Central memory CD8-positive, alpha-beta T cell (primary cell): ENCODE data around the gene DDX6.
"Not testable (repeated sequence)": the region's sequence is repeated elsewhere in the genome, so short reads cannot be mapped to it uniquely, and the experiment has no call there.

Source experiments
- ATAC-seq: fragments of 150-1000 bp; cut with Tn5 transposase; replicated peaks from 2 replicates; pipeline ENCODE4 v1.10.0; 2022; ENCODE audit warnings: mild to moderate bottlenecking, moderate FRiP score, moderate number of reproducible peaks; ENCODE audit not compliant: poor library complexity, severe bottlenecking; ENCODE audit errors: extremely low read depth
- DNase-seq, 2 donors: peaks; one replicate each; pipeline ENCODE4 v3.0.0; 2021; ENCODE audit warnings: low spot score in 2 of 2
- H3K27ac Mint-ChIP-seq: one replicate; pipeline ENCODE4 v1.8.0; 2022; ENCODE audit warnings: low read depth, mild to moderate bottlenecking, moderate library complexity, mixed read lengths
- H3K27me3 Mint-ChIP-seq: one replicate; pipeline ENCODE4 v1.8.0; 2022; ENCODE audit warnings: mixed read lengths
- H3K36me3 Mint-ChIP-seq: one replicate; pipeline ENCODE4 v1.8.0; 2022; ENCODE audit warnings: mild to moderate bottlenecking, moderate library complexity, mixed read lengths; ENCODE audit not compliant: insufficient read depth
- H3K4me1 Mint-ChIP-seq: one replicate; pipeline ENCODE4 v1.8.0; 2022; ENCODE audit warnings: mixed read lengths
- H3K4me3 Mint-ChIP-seq: one replicate; pipeline ENCODE4 v1.8.0; 2022; ENCODE audit warnings: mild to moderate bottlenecking, moderate library complexity, mixed read lengths
- H3K9me3 Mint-ChIP-seq: one replicate; pipeline ENCODE4 v1.8.0; 2022; ENCODE audit warnings: mixed read lengths

DDX6 gene

GRCh38 chr11:118785362-118785761 lies 5.6 kb downstream of the DDX6 start:
- Mint-ChIP-seq H3K27me3 (no peaks in the 10 kb centered on the region), H3K9me3 (no peaks in the 10 kb centered on the region), H3K4me3 (peak overlapping the region; percentile 70), H3K36me3 (peaks cover 79% of the 10 kb centered on the region), H3K4me1 (peaks cover 41% of the 10 kb centered on the region), H3K27ac (no peak overlapping the region)
- DNase-seq (no peak), ATAC-seq (no peak)

GRCh38 chr11:118783724-118784495 lies 7.1 kb downstream of the DDX6 start:
- DNase-seq, result no peak
- Mint-ChIP-seq H3K9me3 (no peaks in the 10 kb centered on the region), H3K36me3 (peaks cover 81% of the 10 kb centered on the region), H3K27ac (peak overlapping the region; percentile 78), H3K4me3 (peak overlapping the region; percentile 61), H3K4me1 (peaks cover 30% of the 10 kb centered on the region), H3K27me3 (no peaks in the 10 kb centered on the region)
- no peak for ATAC-seq

GRCh38 chr11:118783324-118783723 lies 7.6 kb downstream of the DDX6 start:
- not testable (repeated sequence) for H3K27me3 Mint-ChIP-seq, DNase-seq, ATAC-seq, H3K9me3 Mint-ChIP-seq
- peak overlapping the region; percentile 61 for H3K4me3 Mint-ChIP-seq
- peaks cover 34% of the 10 kb centered on the region for H3K4me1 Mint-ChIP-seq
- peaks cover 84% of the 10 kb centered on the region for H3K36me3 Mint-ChIP-seq
- H3K27ac Mint-ChIP-seq, result peak overlapping the region; percentile 68

- no peak for DNase-seq
- no peak for ATAC-seq
- Mint-ChIP-seq H3K27ac (peak overlapping the region; percentile 6), H3K9me3 (no peaks in the 10 kb centered on the region), H3K4me3 (no peak overlapping the region), H3K27me3 (no peaks in the 10 kb centered on the region), H3K4me1 (peaks cover 46% of the 10 kb centered on the region), H3K36me3 (peaks cover 92% of the 10 kb centered on the region)
Observed at GRCh38 chr11:118778898-118779297, 12.1 kb downstream of the DDX6 start.

GRCh38 chr11:118774032-118774431 lies 16.9 kb downstream of the DDX6 start:
- DNase-seq (no peak), ATAC-seq (no peak)
- Mint-ChIP-seq H3K36me3 (peaks cover 95% of the 10 kb centered on the region), H3K9me3 (no peaks in the 10 kb centered on the region), H3K27me3 (no peaks in the 10 kb centered on the region), H3K4me1 (peaks cover 77% of the 10 kb centered on the region), H3K27ac (peak overlapping the region; percentile 62), H3K4me3 (peak overlapping the region; percentile 40)

GRCh38 chr11:118771547-118772288 lies 19.2 kb downstream of the DDX6 start:
- peak overlapping the region; percentile 17 for H3K27ac Mint-ChIP-seq

GRCh38 chr11:118768690-118769089 lies 22.3 kb downstream of the DDX6 start:
- Mint-ChIP-seq H3K9me3 (no peaks in the 10 kb centered on the region), H3K27me3 (no peaks in the 10 kb centered on the region), H3K4me3 (peak overlapping the region; percentile 44), H3K27ac (peak overlapping the region; percentile 74), H3K4me1 (peaks cover 58% of the 10 kb centered on the region), H3K36me3 (peaks cover 88% of the 10 kb centered on the region)
- ATAC-seq (no peak), DNase-seq (no peak)

More at GRCh38 chr11:118771547-118772288, 19.2 kb downstream of the DDX6 start:
- H3K27me3 Mint-ChIP-seq, result no peaks in the 10 kb centered on the region
- peaks cover 93% of the 10 kb centered on the region for H3K36me3 Mint-ChIP-seq
- DNase-seq (no peak), ATAC-seq (no peak)
- H3K4me1 Mint-ChIP-seq, result peaks cover 71% of the 10 kb centered on the region
- H3K9me3 Mint-ChIP-seq, result no peaks in the 10 kb centered on the region
- H3K4me3 Mint-ChIP-seq, result peak overlapping the region; percentile 61

- Mint-ChIP-seq H3K4me1 (peaks cover 42% of the 10 kb centered on the region), H3K36me3 (peaks cover 89% of the 10 kb centered on the region), H3K4me3 (no peak overlapping the region), H3K27ac (no peak overlapping the region), H3K9me3 (no peaks in the 10 kb centered on the region), H3K27me3 (no peaks in the 10 kb centered on the region)
- ATAC-seq, result no peak
- no peak for DNase-seq
Observed at GRCh38 chr11:118766035-118766434, 24.9 kb downstream of the DDX6 start.

- Mint-ChIP-seq H3K36me3 (peaks cover 89% of the 10 kb centered on the region), H3K4me1 (peaks cover 34% of the 10 kb centered on the region)
- ATAC-seq, H3K27ac Mint-ChIP-seq, DNase-seq, H3K27me3 Mint-ChIP-seq, H3K9me3 Mint-ChIP-seq, H3K4me3 Mint-ChIP-seq: not testable (repeated sequence)
Observed at GRCh38 chr11:118765095-118765691, 25.8 kb downstream of the DDX6 start.

GRCh38 chr11:118763041-118763440 lies 27.9 kb downstream of the DDX6 start:
- ATAC-seq (no peak), DNase-seq (no peak)
- Mint-ChIP-seq H3K27me3 (no peaks in the 10 kb centered on the region), H3K9me3 (no peaks in the 10 kb centered on the region), H3K4me1 (peaks cover 24% of the 10 kb centered on the region), H3K36me3 (peaks cover 92% of the 10 kb centered on the region), H3K4me3 (no peak overlapping the region), H3K27ac (no peak overlapping the region)

GRCh38 chr11:118761981-118762380 lies 29.0 kb downstream of the DDX6 start:
- DNase-seq, ATAC-seq, H3K4me3 Mint-ChIP-seq, H3K9me3 Mint-ChIP-seq, H3K27ac Mint-ChIP-seq, H3K27me3 Mint-ChIP-seq: not testable (repeated sequence)
- Mint-ChIP-seq H3K36me3 (peaks cover 90% of the 10 kb centered on the region), H3K4me1 (peaks cover 20% of the 10 kb centered on the region)

- H3K36me3 Mint-ChIP-seq, result peaks cover 94% of the 10 kb centered on the region
- no peak overlapping the region for H3K27ac Mint-ChIP-seq
- no peak for DNase-seq
Observed at GRCh38 chr11:118757876-118758399, 33.0 kb downstream of the DDX6 start.

More at GRCh38 chr11:118757876-118758399, 33.0 kb downstream of the DDX6 start:
- H3K4me3 Mint-ChIP-seq, result no peak overlapping the region
- H3K27me3 Mint-ChIP-seq, result no peaks in the 10 kb centered on the region
- H3K4me1 Mint-ChIP-seq, result peaks cover 9% of the 10 kb centered on the region
- H3K9me3 Mint-ChIP-seq, result no peaks in the 10 kb centered on the region
- ATAC-seq, result no peak
